Activated naive CD4-positive, alpha-beta T cell (primary cell): ENCODE results near the gene KRT39.
"Not testable (repeated sequence)": the region's sequence is repeated elsewhere in the genome, so short reads cannot be mapped to it uniquely, and the experiment has no call there.

Experiments
- DNase-seq, 4 experiments: peaks; one replicate each; lab custom pipeline; 2025; lab: John Stamatoyannopoulos, UW

The KRT39 gene

DNA sequence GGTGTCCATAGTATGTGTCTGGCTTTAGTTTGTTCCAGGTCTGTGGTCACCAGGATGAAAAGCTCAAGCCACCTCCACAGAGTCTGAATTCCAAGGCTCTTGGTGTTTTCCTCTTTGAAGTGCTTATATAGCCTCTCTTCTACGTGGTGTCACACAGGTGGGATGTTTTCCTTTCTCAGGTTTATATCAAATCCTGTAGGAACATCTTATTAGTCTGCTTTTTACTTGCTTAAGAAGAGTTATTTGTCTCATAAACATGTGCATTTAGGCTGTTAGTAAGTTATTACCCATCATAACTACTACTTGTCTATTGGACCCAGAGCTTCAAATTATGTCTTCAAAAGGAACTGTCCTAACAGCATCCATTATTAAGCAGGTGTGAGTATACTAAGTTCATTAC, at the start of gene KRT39:
KRT39 (minus strand) TSS at position 101 of the 400 bp plus-strand sequence; CDS start at position 9, 92 bp downstream.
- DNase-seq, result no peak

DNA sequence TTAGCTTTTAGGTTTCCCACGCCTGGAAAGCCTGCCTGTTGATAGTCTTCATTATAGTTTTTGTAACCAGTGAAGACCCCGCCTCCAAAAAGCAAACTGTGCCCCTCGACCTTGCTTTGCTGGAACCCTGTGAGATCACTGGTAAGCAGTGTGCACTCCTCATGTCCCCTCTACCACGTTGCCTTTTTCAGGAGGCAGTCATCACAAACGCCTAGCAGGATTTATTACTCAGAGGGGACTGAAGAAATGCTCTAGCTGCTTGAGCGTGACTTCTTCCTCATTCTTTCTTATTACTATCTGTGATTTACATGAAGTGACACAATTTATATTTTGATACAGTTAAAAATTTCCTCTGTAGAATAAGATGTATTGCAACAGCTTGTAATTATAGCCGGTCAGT, 48.7 kb upstream of the KRT39 start:
- no peak for DNase-seq

DNA sequence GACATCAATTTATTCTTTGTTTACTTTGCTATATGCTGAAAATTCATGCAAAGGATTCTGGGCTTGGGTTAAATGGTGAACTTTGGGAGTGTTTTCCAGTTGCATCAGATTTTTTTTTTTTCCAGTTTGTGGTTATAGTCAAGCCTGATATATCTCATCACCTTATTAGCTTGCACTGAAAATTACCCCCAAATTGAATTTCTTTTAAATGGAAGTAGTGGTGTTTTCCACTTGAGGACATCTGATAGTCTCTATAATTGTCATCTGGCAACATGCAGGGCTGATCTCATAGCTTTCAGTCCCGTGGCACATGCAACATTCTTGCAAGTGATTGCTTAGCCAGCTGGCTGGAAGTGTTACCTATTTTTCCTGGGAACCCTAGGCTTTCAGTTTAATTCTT, 46.9 kb upstream of the KRT39 start:
- DNase-seq, result no peak

DNA sequence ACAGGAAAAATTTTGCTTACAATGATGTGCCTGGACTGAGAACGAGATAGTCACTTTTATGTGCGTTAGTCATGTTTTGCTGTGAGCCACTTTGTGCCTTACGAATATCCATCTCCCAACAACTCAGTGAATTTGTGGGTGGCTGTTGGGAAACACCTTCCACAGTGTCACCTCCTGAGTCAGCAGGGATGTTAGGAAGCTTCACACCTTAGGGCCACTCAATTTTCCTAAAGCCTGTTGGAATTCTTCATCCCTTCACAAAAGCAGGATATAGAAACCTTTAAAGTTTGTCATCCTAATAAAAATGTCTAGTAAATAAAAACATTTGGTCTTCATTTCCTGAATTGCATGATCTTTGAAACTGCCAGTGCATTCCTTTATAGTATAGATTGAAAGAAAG, 46.4 kb upstream of the KRT39 start:
- no peak for DNase-seq

DNA sequence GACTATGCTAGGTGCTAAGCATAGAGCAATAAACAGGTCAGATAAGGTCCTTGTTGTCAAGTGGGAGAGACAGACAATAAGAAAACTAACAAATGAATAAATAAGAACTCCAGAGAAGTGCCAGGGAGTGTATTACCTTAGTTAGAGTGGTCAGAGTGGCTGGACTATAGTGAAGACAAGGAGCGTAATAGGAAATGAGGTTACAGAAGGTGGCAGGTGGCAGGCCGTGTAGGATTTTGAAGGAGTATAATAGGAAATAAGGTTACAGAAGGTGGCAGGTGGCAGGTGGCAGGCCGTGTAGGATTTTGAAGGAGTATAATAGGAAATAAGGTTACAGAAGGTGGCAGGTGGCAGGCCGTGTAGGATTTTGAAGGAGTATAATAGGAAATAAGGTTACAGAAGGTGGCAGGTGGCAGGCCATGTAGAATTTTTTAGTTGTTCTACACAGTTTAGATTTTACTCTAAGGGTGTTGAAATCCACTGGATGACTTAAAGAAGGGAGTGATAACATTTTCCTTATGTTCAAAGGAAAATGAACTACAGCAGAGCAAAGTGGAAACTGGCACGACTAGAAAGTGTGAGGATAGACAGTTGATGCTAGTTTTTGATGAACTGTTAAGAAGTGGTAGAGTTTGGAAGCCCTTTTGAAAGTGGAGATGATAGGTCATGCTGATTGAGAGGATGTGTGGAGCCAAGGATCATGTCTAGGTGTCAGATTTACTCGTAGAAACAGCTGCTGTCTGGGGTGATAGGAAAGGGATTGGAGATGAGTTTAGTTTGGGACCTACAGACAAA, 45.8 kb upstream of the KRT39 start:
- no peak for DNase-seq

DNA sequence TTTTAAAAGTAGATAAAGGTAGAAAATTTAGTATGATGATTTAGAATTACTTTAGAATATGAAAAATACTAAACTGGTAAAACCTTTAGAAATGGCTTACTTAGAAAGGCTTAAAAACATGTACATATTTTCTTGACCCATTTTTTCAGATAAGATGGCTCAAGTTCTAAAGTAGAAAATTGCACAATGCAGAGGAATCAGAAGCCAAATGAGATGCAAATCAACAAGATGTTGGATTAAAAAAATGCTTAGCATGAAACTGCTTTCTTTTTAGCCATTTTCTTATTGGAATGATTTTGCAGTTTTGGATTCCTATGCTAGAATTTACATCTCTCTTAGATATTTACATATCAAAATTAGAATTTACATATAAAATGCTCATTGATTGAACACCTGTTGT, 43.7 kb upstream of the KRT39 start:
- DNase-seq, result no peak

DNA sequence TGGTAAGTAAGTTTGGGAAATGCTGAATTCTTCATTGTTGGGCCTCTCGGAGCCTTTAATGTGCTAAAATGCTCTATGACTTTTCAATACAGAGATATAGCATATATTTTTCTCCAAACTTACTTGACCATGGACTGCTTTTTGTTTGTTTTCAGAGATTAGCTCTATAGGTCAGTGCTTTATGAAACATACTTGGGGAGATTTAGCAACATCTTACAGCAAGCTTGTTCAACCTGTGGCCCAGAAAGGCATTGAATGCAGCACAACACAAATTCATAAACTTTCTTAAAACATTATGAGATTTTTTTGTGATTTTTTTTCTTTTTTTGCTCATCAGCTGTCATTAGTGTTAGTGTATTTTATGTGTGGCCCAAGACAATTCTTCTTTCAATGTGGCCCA, 43.2 kb upstream of the KRT39 start:
- DNase-seq, result no peak

DNA sequence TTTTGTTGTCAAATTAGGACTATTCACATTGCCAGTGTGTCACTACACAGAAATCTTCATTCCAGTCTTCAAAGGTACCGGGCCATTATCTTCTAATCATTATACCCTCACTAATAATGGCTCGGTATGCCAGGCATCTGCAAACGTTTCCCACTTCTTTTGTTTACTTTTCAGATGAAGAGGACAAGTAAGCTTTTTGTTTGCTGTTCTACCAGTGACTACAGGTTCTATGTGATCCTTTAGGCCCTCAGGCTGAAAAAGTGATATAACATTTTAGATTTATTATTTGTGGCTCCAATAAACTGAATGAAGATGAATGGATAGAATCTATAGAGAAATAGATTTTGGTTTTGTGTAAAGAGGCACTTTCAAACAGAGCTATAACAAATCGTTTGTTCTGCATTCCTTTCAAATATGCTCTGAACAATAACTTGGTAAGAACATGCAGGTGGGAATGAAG, 42.6 kb upstream of the KRT39 start:
- no peak for DNase-seq

DNA sequence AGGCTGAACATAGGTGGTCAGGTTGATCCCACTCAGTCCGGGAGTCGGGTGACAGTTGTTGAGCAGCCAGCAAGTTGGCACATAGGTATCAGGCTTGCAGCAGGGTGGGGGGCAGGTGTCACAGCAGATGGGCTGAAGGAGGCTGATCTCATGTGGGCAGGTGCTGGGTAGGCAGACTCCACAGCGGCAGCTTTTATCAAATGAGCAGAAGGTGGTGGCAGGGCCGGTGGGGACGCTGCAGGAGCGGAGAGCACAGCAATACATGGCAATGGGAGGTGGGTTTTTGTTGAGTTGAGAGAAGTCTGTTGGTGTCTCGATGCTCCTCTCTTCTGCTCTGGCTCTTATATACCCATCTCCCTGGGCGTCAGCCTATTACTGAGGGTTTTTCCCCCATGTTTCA, 42.1 kb upstream of the KRT39 start, which contains the start of gene KRTAP3-1:
KRTAP3-1 (minus strand) TSS at position 318 of the 400 bp plus-strand sequence; CDS start at position 264, 54 bp downstream.
- no peak for DNase-seq

DNA sequence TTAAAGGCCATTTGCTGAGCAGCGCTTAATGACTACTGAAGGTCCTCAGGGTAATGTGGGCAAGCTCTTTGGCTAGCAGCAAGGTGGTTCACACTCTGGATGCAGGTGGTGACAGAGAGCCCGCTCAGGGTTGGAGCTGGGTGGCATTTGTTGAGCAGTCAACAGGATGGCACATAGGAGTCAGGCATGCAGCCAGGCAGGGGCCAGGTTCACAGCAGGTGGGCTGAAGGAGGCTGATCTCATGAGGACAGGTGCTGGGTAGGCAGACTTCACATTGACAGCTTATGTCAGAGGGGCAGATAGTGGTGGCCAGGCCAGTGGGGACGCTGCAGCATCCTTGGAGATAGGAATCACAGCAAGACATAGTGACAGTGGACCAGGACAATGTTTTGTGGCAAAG, 37.6 kb upstream of the KRT39 start:
- no peak for DNase-seq

DNA sequence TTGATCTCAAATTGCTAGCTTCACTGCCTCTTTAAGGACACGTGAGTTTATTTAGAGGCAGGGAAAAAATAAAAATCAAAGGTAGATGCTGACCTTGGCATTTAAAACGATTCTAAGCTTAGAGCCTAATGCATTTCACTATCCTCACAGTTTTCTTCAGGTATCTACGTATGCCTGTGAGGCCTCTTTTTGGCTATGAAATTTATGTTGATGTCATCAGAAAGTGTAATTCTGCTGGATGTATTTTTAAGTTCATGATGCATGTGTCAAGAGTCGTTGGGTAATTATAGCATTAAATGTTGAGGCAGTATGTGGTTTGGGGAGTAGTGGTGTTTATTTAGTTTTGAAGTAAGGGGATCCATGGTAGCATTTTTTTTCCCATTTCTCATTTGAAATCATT, 37.2 kb upstream of the KRT39 start:
- DNase-seq, result no peak

DNA sequence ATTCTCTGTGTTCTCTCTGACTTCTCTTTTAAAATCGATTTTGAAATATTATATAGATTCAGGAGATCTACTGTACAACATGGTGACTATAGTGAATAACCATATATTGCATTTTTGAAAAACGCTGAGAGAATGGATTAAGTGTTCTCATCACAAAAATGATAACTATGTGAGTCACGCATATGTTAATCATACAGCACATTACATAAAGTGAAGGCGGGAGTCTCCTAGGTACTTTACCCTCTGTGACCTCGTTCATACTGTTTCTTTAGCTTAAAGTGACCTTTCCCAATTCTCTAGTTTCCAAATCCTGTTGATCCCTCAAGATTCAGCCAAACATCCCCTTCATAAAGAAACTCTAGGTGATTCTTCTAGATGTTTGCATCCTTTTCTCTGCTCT, 36.1 kb upstream of the KRT39 start:
- DNase-seq, result no peak

DNA sequence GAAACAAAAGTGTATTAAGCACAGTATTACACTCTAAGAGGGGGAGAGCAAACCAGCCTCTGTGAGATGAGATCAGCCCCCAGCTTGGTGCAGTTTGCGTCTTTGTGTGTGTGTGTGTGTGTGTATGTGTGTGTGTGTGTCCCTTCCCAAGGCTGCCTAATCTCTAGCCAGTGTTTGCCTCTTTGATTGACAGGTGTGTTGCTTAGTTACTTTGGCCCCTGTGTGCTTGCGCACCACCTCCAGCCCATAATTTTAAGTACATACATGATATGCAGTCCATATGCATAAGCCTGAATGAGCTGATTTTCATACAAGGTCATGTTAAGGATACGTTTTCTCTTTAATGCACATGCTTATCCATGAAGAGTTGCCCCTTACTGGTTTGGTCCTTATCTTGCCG, 35.0 kb upstream of the KRT39 start:
- DNase-seq, result no peak

DNA sequence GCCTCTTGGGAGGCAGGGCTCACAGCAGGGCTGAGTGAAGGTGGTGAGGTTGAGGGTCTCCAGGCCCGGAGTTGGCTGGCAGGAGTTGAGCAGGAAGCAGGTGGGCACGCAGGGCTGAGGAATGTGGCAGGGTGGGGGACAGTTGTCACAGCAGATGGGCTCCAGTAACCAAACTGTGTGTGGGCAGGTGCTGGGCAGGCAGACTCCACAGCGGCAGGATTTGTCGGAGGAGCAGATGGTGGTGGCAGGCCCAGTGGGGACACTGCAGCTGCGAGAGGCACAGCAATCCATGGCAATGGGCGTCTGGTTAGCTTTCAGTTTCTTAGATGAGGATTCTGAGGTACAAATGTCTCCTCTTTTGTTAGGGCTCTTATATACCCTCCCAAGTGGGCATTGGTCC, 32.8 kb upstream of the KRT39 start, which contains the start of gene KRTAP3-2:
KRTAP3-2 (minus strand) TSS at position 344 of the 400 bp plus-strand sequence; CDS start at position 291, 53 bp downstream.
- not testable (repeated sequence) for DNase-seq

DNA sequence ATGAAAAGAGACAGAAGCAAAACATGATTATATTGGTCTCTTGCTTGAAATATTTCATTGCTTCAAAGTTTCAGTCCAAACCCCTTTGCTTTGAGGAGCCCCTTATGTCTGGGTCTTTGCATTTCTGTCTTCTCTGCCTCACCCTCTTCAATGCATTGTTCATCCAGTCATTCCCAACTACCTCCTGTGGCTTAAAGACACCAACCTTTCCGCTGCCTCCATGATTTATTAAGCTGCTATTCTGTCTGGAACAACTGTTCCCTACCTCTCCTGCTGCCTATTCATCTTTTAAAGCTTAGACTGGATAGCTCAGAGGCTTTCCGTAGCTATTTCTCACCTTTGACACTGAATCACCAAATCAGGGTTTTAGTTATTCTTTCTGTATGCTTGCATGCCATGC, 30.6 kb upstream of the KRT39 start:
- DNase-seq, result no peak

DNA sequence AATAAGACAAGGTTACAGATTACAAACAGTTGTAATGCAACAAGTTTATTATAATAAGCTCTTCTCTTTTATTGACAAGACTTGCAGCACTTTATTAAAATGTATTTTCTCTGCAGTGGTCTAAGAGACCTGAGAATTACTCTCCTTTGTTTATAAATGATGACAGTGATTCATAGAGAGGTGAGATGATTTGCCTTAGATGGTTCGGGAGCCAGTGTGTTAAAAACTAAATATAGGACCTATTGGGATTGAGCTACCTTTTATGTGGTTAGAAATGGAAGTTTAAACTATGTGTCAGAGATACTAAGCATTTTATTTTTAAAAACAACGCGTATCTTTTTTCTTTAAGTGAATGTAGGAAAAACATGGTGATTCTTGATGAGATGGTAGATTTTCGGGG, 30.1 kb upstream of the KRT39 start:
- DNase-seq, result no peak

DNA sequence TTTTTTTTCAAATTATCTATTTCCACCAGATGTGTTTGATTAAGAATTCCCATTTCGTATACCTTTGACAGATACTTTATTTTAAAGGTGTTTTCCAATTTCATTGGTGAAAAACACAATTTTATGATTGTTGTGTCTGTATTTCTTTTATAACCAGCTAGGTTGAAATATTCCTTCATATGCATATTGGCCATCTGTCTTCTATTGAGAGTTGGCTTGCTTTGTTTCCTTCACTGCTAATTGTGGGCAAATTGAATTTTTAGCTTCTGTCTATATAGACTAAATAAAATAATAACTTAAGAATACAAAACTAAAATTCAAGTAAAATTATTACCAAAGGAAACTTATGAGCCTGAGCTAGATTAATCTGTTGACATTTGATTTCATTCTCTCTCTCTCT, 28.4 kb upstream of the KRT39 start:
- DNase-seq, result no peak

DNA sequence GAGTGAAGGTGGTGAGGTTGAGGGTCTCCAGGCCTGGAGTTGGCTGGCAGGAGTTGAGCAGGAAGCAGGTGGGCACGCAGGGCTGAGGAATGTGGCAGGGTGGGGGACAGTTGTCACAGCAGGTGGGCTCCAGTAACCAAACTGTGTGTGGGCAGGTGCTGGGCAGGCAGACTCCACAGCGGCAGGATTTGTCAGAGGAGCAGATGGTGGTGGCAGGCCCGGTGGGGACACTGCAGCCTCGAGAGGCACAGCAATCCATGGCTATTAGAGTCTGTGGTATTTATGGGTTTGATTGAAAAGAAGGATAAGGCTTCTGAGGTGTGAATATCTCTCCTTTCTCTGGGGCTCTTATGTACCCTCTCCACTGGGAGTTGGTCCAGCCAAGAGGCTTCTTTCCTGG, 27.1 kb upstream of the KRT39 start, which contains the start of gene KRTAP3-3:
KRTAP3-3 (minus strand) TSS at position 326 of the 400 bp plus-strand sequence; CDS start at position 259, 67 bp downstream.
- DNase-seq, result no peak

DNA sequence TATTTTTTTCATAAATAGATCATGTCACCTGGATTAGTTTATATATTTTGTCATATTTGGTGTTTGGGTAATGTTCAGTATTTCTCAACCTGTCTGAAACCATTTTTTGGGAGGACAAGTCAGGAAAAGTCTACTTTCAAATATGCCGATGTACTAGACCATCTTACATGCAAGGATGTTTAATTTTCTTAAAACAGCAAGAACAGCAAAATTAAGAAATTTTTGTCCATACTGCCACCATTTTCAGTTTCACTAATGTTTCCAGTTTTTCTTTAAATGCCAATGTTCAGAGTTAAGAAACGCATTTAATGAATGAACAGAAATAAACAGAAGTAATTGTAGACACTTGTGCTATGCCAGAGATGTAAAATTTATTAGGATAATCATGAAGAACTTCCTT, 26.3 kb upstream of the KRT39 start:
- DNase-seq, result no peak

DNA sequence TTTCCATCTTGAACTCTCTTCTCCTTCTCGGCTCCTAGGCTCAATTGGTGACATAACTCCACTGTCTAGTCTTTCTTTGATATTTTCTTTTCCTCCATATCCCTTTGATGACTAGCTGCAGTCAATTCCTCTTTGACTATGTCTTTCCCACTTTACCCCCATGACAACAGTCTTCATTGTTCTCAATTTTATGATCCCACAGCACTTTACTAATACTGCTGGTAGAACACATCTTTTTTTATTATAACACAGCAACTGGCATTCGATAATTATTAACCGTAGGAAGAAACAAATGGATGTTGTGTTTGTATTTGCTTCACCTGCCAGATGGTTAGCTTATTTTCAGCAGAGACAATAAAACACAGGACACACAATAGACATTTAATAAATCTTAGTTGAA, 25.9 kb upstream of the KRT39 start:
- DNase-seq, result no peak

DNA sequence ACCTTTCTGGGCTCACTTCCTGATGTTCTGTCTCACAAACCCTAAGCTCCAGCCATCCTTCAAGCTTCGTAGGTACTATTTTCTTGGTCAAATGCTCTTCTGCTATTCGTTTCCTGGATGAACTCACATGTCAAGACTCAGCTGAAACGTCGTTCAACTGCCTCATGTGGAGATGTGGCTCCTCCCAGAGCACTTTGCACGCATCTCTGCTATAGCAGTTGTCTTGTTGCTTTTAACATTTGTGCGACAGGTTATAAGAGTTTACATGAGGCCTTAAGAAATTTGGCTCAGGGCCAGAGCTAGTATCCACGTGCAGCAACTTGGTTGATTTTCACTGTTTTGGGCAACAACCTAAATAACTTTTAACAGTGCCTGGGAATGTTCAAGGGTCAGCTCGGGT, 20.2 kb upstream of the KRT39 start:
- no peak for DNase-seq

DNA sequence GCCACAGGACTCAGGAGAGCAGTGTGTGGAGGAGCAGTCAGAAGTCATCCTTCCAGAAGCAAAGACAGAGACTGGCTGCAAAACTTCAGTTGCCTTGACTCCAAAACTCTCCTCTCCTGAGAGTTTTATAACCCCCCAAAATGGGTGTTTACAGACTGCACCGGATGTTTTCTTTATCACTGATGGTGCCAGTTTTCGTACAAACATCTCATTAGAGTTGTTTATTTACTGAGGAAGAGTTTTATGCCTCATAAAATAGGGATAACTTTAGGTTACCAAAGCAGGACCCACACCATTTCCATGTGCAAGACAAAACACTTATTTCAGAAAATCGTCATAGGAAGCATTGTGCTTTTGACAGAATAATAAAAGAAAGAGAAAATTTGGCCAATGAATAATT, 17.5 kb upstream of the KRT39 start, which contains the start of gene KRT40:
KRT40 (minus strand) TSS at position 101 of the 400 bp plus-strand sequence; CDS start at position 48, 53 bp downstream.
- no peak for DNase-seq

DNA sequence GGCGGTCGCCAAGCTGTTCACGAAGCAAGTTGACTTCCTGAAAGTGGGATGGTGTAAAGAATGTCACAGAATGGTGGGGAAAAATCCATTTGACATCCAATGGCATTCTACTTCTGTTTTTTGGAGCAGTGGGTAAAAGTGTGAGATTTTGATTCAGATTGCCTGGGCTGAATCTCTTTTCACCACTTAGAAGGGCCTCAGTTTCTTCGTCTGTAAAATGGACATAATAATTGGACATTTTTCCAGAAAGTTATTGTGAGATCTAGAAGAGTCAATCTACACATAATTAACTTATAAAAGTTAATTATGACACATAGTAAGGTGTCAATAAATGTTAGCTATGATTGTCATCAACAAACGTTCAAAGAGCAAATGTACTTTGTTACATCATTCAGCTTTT, 14.4 kb upstream of the KRT39 start:
- no peak for DNase-seq

DNA sequence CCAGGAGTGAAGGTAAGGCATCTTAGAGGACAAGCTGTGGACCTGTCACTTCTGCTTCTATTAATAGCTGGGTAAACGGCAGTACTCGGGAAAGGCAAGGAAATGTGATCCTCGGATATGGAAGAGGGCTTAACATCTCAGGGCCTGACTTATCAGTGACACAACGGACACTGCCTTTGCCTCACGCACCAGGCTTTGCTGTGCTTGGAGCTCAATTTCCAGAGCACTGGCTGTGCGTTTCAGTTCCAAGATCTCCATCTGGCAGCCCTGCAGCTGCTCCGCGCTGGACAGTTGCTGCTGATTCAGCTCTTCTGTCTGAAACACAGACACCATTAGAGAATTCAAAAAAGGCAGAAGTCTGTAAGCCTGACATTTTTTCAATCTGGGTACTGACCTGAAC, 13.8 kb upstream of the KRT39 start:
- DNase-seq, result no peak
